Tibial nerve (tissue), 4 donors: Measurements from ENCODE around the gene GPATCH2. TPM values are rescaled to one million over a fixed set of nuclear protein-coding genes. Genes with fewer than 3 reads are reported as not detected.

ENCODE experiments used
- DNase-seq, 2 donors: peaks; one replicate each; pipeline ENCODE4 v3.0.0-alpha.2; 2019; ENCODE audit warnings: low spot score in 2 of 2
- H3K27ac ChIP-seq, 4 donors: fragments of 200-600 bp; sonication (generic) in 3 of 4; one replicate each; pipeline ENCODE4 v1.5.1; 2017 to 2019; ENCODE audit warnings: mild to moderate bottlenecking in 1 of 4
- H3K27me3 ChIP-seq, 2 donors: fragments of 200-600 bp; sonication (generic) in 1 of 2; one replicate each; pipeline versions ENCODE4 v1.5.1 to v1.6.0; 2017 to 2019
- H3K36me3 ChIP-seq, 3 donors: fragments of 200-600 bp; sonication (generic); one replicate each; pipeline ENCODE4 v1.5.1; 2018 to 2019
- H3K4me1 ChIP-seq, 4 donors: fragments of 200-600 bp; sonication (generic) in 3 of 4; one replicate each; pipeline ENCODE4 v1.5.1; 2017 to 2019
- H3K4me3 ChIP-seq, 4 donors: fragments of 200-600 bp; sonication (generic) in 3 of 4; one replicate each; pipeline ENCODE4 v1.5.1; 2017 to 2019; ENCODE audit warnings: mild to moderate bottlenecking in 1 of 4, moderate library complexity in 1 of 4
- H3K9me3 ChIP-seq, 4 donors: fragments of 200-600 bp; sonication (generic) in 3 of 4; one replicate each; pipeline ENCODE4 v1.5.1; 2017 to 2019
- CTCF ChIP-seq, 5 experiments: fragments of 200-600 bp in 3 of 5; fragments of 450-650 bp in 2 of 5; sonication (generic) in 3 of 5; IDR thresholded peaks; one replicate each; pipeline ENCODE4 v1.5.1; 2016 to 2019; ENCODE audit warnings: antibody characterized with exemption in 5 of 5, mild to moderate bottlenecking in 3 of 5, moderate library complexity in 2 of 5
- EP300 ChIP-seq, 2 donors: sonication (generic); formaldehyde crosslinking; IDR thresholded peaks; one replicate each; pipeline ENCODE4 v1.6.1; 2017; ENCODE audit warnings: antibody characterized with exemption in 2 of 2, mild to moderate bottlenecking in 1 of 2
- POLR2A ChIP-seq, 2 donors: fragments of 450-650 bp; IDR thresholded peaks; one replicate each; pipeline ENCODE4 v1.6.1; 2017; ENCODE audit warnings: antibody characterized with exemption in 2 of 2, mild to moderate bottlenecking in 2 of 2, moderate library complexity in 2 of 2
- WGBS, 2 donors: methylation state at CpG; one replicate each; pipeline ENCODE4 v1.1.5; 2018; 5-methylcytosine and 5-hydroxymethylcytosine counted together
- total RNA-seq, 4 donors: library from RNA; depleted of rRNA; stranded (reverse); fragments of >200 nt; gene quantifications; one replicate each; pipeline ENCODE4 v1.1.0, GENCODE V29; 2016

GPATCH2 gene
- total RNA-seq, 4 donors from 2014 or later, result 12.5 to 21.0 (median 18.9) TPM

- Histone ChIP-seq H3K4me3 (no peak overlapping the region), H3K4me1 (no peaks in the 10 kb centered on the region), H3K27ac (no peak overlapping the region), H3K27me3 (no peaks in the 10 kb centered on the region), H3K9me3 (no peaks in the 10 kb centered on the region), H3K36me3 (peaks cover 0 to 3% (median 0%) of the 10 kb centered on the region in 3 donors)
- TF ChIP-seq CTCF (IDR thresholded peaks at IDR 0.05) (no peak), EP300 (IDR thresholded peaks at IDR 0.05) (no peak), POLR2A (IDR thresholded peaks at IDR 0.05) (no peak)
- 76 to 81% methylated on average over 1 of the region's 1 CpG for WGBS, 2 donors
- DNase-seq, result no peak
Observed at GRCh38 chr1:217554849-217555248, 76.0 kb downstream of the GPATCH2 start.

GRCh38 chr1:217553949-217554509 lies 76.9 kb downstream of the GPATCH2 start:
- no peak for DNase-seq
- no peaks in the 10 kb centered on the region for H3K4me1 ChIP-seq
- H3K27ac ChIP-seq, result no peak overlapping the region
- no peaks in the 10 kb centered on the region for H3K9me3 ChIP-seq
- no peak for TF ChIP-seq CTCF (IDR thresholded peaks at IDR 0.05)
- no peaks in the 10 kb centered on the region for H3K27me3 ChIP-seq
- 88% methylated on average over 6 of the region's 6 CpGs for WGBS, 2 donors
- no peak overlapping the region for H3K4me3 ChIP-seq
- no peaks in the 10 kb centered on the region for H3K36me3 ChIP-seq

- no peak overlapping the region for H3K4me3 ChIP-seq
- peaks cover 0 to 14% (median 0%) of the 10 kb centered on the region in 3 donors for H3K36me3 ChIP-seq
- WGBS, 2 donors, result 38 to 57% methylated on average over 1 of the region's 1 CpG
- H3K27ac ChIP-seq, result no peak overlapping the region
- no peaks in the 10 kb centered on the region for H3K27me3 ChIP-seq
- no peak for DNase-seq
- TF ChIP-seq EP300 (IDR thresholded peaks at IDR 0.05), result no peak
- no peak for TF ChIP-seq CTCF (IDR thresholded peaks at IDR 0.05)
- TF ChIP-seq POLR2A (IDR thresholded peaks at IDR 0.05), result no peak
- peaks cover 0 to 4% (median 0%) of the 10 kb centered on the region in 4 donors for H3K9me3 ChIP-seq
- H3K4me1 ChIP-seq, result no peaks in the 10 kb centered on the region
Observed at GRCh38 chr1:217552339-217552951, 78.4 kb downstream of the GPATCH2 start.

GRCh38 chr1:217542837-217543236 lies 88.1 kb downstream of the GPATCH2 start:
- Histone ChIP-seq H3K9me3 (peaks cover 0 to 7% (median 2%) of the 10 kb centered on the region in 4 donors), H3K27ac (no peak overlapping the region), H3K27me3 (no peaks in the 10 kb centered on the region), H3K4me1 (peaks cover 0 to 3% (median 0%) of the 10 kb centered on the region in 4 donors), H3K4me3 (no peak overlapping the region), H3K36me3 (peaks cover 0 to 5% (median 0%) of the 10 kb centered on the region in 3 donors)
- DNase-seq, result no peak
- TF ChIP-seq POLR2A (IDR thresholded peaks at IDR 0.05) (no peak), EP300 (IDR thresholded peaks at IDR 0.05) (no peak), CTCF (IDR thresholded peaks at IDR 0.05) (no peak)

- Histone ChIP-seq H3K9me3 (peaks cover 0 to 7% (median 0%) of the 10 kb centered on the region in 4 donors), H3K4me3 (no peak overlapping the region), H3K36me3 (no peaks in the 10 kb centered on the region), H3K4me1 (peaks cover 0 to 3% (median 0%) of the 10 kb centered on the region in 4 donors), H3K27me3 (no peaks in the 10 kb centered on the region), H3K27ac (no peak overlapping the region)
- TF ChIP-seq CTCF (IDR thresholded peaks at IDR 0.05) (no peak), EP300 (IDR thresholded peaks at IDR 0.05) (no peak), POLR2A (IDR thresholded peaks at IDR 0.05) (no peak)
- no peak for DNase-seq
- WGBS, 2 donors, result 85 to 87% methylated on average over 9 of the region's 9 CpGs
Observed at GRCh38 chr1:217542136-217542777, 88.6 kb downstream of the GPATCH2 start.
